GM23338 (cell line): ENCODE measurements around the gene LIMK2. TPM values are rescaled to one million over a fixed set of nuclear protein-coding genes. Genes with fewer than 3 reads are reported as not detected.

ENCODE experiments used
- ATAC-seq: fragments of 200-7000 bp; cut with Tn5 transposase; 3 replicates; pipeline ENCODE4 v1.9.1; 2020
- DNase-seq: peaks from one replicate; pipeline ENCODE4 v3.0.0-alpha.2; 2015; ENCODE audit warnings: low spot score
- H2AFZ ChIP-seq: fragments of 200-600 bp; sonication (generic); 2 replicates; pipeline ENCODE4 v1.8.0; 2016; ENCODE audit warnings: antibody characterized with exemption, mild to moderate bottlenecking, moderate library complexity
- H3F3A ChIP-seq: fragments of 200-600 bp; sonication (generic); replicated peaks from 2 replicates; pipeline ENCODE4 v1.8.0; 2017; ENCODE audit warnings: antibody characterized with exemption, mixed run types, low read depth
- H3K27ac ChIP-seq: fragments of 200-600 bp; sonication (generic); 2 replicates; pipeline ENCODE4 v1.6.1; 2016; ENCODE audit warnings: low read depth
- H3K27me3 ChIP-seq: fragments of 200-600 bp; sonication (generic); 2 replicates; pipeline ENCODE4 v1.8.0; 2016; ENCODE audit warnings: mild to moderate bottlenecking, mixed run types, moderate library complexity; ENCODE audit not compliant: insufficient read depth
- H3K36me3 ChIP-seq: fragments of 200-600 bp; sonication (generic); 2 replicates; pipeline ENCODE4 v1.8.0; 2016; ENCODE audit warnings: mild to moderate bottlenecking; ENCODE audit not compliant: insufficient read depth
- H3K4me1 ChIP-seq: fragments of 200-600 bp; sonication (generic); 2 replicates; pipeline ENCODE4 v1.8.0; 2016; ENCODE audit warnings: mild to moderate bottlenecking, moderate library complexity; ENCODE audit not compliant: insufficient read depth
- H3K4me2 ChIP-seq: fragments of 200-600 bp; sonication (generic); 2 replicates; pipeline ENCODE4 v1.7.1; 2017; ENCODE audit warnings: mixed run types
- H3K4me3 ChIP-seq: fragments of 200-600 bp; sonication (generic); 2 replicates; pipeline ENCODE4 v1.6.1; 2016; ENCODE audit warnings: mixed run types
- H3K79me2 ChIP-seq: fragments of 200-600 bp; sonication (generic); replicated peaks from 2 replicates; pipeline ENCODE4 v1.8.0; 2017; ENCODE audit warnings: mild to moderate bottlenecking; ENCODE audit not compliant: insufficient read depth
- H3K9me2 ChIP-seq: fragments of 200-600 bp; sonication (generic); 2 replicates; pipeline ENCODE4 v1.8.0; 2017; ENCODE audit not compliant: insufficient read depth
- H4K20me1 ChIP-seq: fragments of 200-600 bp; sonication (generic); replicated peaks from 2 replicates; pipeline ENCODE4 v1.8.0; 2017; ENCODE audit warnings: mild to moderate bottlenecking; ENCODE audit not compliant: insufficient read depth
- H3K27ac Mint-ChIP-seq: 2 replicates; pipeline ENCODE4 v1.8.0; 2020; ENCODE audit warnings: inconsistent platforms, mild to moderate bottlenecking, moderate library complexity, mixed read lengths
- H3K27me3 Mint-ChIP-seq: 3 replicates; pipeline ENCODE4 v1.8.0; 2022; ENCODE audit warnings: low read depth, mild to moderate bottlenecking, moderate library complexity, mixed read lengths, inconsistent platforms; ENCODE audit not compliant: insufficient read depth, poor library complexity
- H3K36me3 Mint-ChIP-seq: 3 replicates; pipeline ENCODE4 v1.8.0; 2021; ENCODE audit warnings: low read depth, mild to moderate bottlenecking, inconsistent platforms, moderate library complexity, mixed read lengths
- H3K4me1 Mint-ChIP-seq: 3 replicates; pipeline ENCODE4 v1.8.0; 2020; ENCODE audit warnings: mild to moderate bottlenecking, inconsistent platforms, mixed read lengths
- H3K4me3 Mint-ChIP-seq: 3 replicates; pipeline ENCODE4 v1.8.0; 2021; ENCODE audit warnings: moderate library complexity, mild to moderate bottlenecking, inconsistent platforms, mixed read lengths
- H3K9me3 Mint-ChIP-seq: 3 replicates; pipeline ENCODE4 v1.8.0; 2020; ENCODE audit warnings: moderate library complexity, mild to moderate bottlenecking, inconsistent platforms, mixed read lengths
- CREB1 ChIP-seq: fragments of 250-450 bp; sonication (Bioruptor Pico); IDR thresholded peaks from 2 replicates; pipeline ENCODE4 v1.5.0; 2020; ENCODE audit warnings: low read depth, mild to moderate bottlenecking, moderate library complexity
- EZH2 ChIP-seq: fragments of 200-600 bp; sonication (generic); IDR thresholded peaks from one replicate; pipeline ENCODE4 v1.8.0; 2017; ENCODE audit warnings: antibody characterized with exemption, mild to moderate bottlenecking, low read depth; ENCODE audit not compliant: unreplicated experiment
- EZH2phosphoT487 ChIP-seq: fragments of 200-600 bp; sonication (generic); IDR thresholded peaks from one replicate; pipeline ENCODE4 v1.8.1; 2018; ENCODE audit warnings: antibody characterized with exemption; ENCODE audit not compliant: unreplicated experiment
- JUNB ChIP-seq: IDR thresholded peaks from one replicate; pipeline ENCODE4 v1.6.1; 2016; ENCODE audit warnings: antibody characterized with exemption; ENCODE audit not compliant: unreplicated experiment
- NANOG ChIP-seq: IDR thresholded peaks from 2 replicates; pipeline ENCODE4 v1.6.1; 2016; ENCODE audit warnings: antibody characterized with exemption, borderline replicate concordance
- POLR2AphosphoS5 ChIP-seq: IDR thresholded peaks from 2 replicates; pipeline ENCODE4 v1.6.1; 2016; ENCODE audit warnings: antibody characterized with exemption, low read depth
- STAT1 ChIP-seq: IDR thresholded peaks from one replicate; pipeline ENCODE4 v1.6.1; 2016; ENCODE audit warnings: antibody characterized with exemption; ENCODE audit not compliant: unreplicated experiment
- ZNF114 ChIP-seq: fragments of 250-450 bp; sonication (Bioruptor Pico); IDR thresholded peaks from 2 replicates; pipeline ENCODE4 v1.5.0; 2020; ENCODE audit warnings: mild to moderate bottlenecking, moderate library complexity
- ZNF331 ChIP-seq: fragments of 250-450 bp; sonication (Bioruptor Pico); IDR thresholded peaks from 2 replicates; pipeline ENCODE4 v1.5.0; 2020; ENCODE audit warnings: low read depth, mild to moderate bottlenecking, moderate library complexity
- polyA plus RNA-seq: library from polyadenylated mRNA; unstranded; fragments of >200 nt; fragmentation: Nextera tagmentation; extraction: Ambion mirVana; gene quantifications from 2 replicates; pipeline ENCODE4 v1.2.1, GENCODE V29; 2016
- total RNA-seq: library from RNA; depleted of rRNA; stranded (reverse); fragments of >200 nt; shearing (Covaris generic); gene quantifications from 2 replicates; pipeline ENCODE4 v1.2.3, GENCODE V29; 2014
- TF ChIP-seq, protein P1 (sequence below): IDR thresholded peaks from 2 replicates; pipeline ENCODE4 v1.6.1; 2016; ENCODE audit warnings: antibody characterized with exemption
- TF ChIP-seq, protein P2 (sequence below): fragments of 250-450 bp; sonication (Bioruptor Pico); IDR thresholded peaks from 2 replicates; pipeline ENCODE4 v1.5.0; 2020; ENCODE audit warnings: mild to moderate bottlenecking, moderate library complexity
- TF ChIP-seq, protein P3 (sequence below): IDR thresholded peaks from one replicate; pipeline ENCODE4 v1.6.1; 2018; ENCODE audit warnings: antibody characterized with exemption; ENCODE audit not compliant: unreplicated experiment
- TF ChIP-seq, protein P4 (sequence below), 2 experiments: fragments of 200-600 bp in 1 of 2; sonication (generic) in 1 of 2; conservative IDR thresholded peaks; 2 replicates each; pipeline versions ENCODE4 v1.5.1 to v1.6.1; 2016 to 2017; ENCODE audit warnings: antibody characterized with exemption in 2 of 2, low read depth in 2 of 2, mild to moderate bottlenecking in 2 of 2, moderate library complexity in 1 of 2

LIMK2 gene
- total and polyA plus RNA-seq, 2 experiments from 2014 or later, result 12.5 to 39.8 TPM

DNA sequence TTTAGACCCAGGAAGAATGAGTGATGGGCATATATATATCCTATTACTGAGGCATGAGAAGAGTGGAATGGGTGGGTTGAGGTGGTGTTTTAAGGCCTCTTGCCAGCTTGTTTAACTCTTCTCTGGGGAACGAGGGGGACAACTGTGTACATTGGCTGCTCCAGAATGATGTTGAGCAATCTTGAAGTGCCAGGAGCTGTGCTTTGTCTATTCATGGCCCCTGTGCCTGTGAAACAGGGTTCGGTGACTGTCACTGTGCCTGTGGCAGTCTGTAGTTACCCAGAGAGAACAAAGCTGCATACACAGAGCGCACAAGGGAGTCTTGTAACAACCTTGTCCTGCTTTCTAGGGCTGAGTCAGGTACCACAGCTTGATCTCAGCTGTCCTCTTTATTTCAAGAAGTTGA, 11.7 kb downstream of the LIMK2 start:
- Histone ChIP-seq H3K27me3 (no peaks in the 10 kb centered on the region), H3K4me3 (no peak overlapping the region), H3F3A (no peaks in the 10 kb centered on the region), H4K20me1 (peaks cover 23% of the 10 kb centered on the region), H3K9me2 (no peaks in the 10 kb centered on the region), H3K27ac (no peak overlapping the region), H3K36me3 (no peaks in the 10 kb centered on the region), H3K79me2 (peaks cover 70% of the 10 kb centered on the region), H3K4me1 (peaks cover 2% of the 10 kb centered on the region; the same call in 1 of the 2 replicates), H3K4me2 (no peak overlapping the region), H2AFZ (no peak overlapping the region)
- H3K9me3 Mint-ChIP-seq, result no peaks in the 10 kb centered on the region
- no peaks in the 10 kb centered on the region for H3K27me3 Mint-ChIP-seq
- H3K27ac Mint-ChIP-seq, result no peak overlapping the region
- H3K4me1 Mint-ChIP-seq, result peaks cover 5% of the 10 kb centered on the region
- H3K36me3 Mint-ChIP-seq, result peaks cover 9% of the 10 kb centered on the region
- no peak for TF ChIP-seq CREB1 (CRISPR knock-in tag)
- TF ChIP-seq JUNB, result no peak
- TF ChIP-seq STAT1, result no peak
- TF ChIP-seq, protein P1, sequence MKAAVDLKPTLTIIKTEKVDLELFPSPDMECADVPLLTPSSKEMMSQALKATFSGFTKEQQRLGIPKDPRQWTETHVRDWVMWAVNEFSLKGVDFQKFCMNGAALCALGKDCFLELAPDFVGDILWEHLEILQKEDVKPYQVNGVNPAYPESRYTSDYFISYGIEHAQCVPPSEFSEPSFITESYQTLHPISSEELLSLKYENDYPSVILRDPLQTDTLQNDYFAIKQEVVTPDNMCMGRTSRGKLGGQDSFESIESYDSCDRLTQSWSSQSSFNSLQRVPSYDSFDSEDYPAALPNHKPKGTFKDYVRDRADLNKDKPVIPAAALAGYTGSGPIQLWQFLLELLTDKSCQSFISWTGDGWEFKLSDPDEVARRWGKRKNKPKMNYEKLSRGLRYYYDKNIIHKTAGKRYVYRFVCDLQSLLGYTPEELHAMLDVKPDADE, result no peak
- no peak for TF ChIP-seq NANOG
- TF ChIP-seq, protein P2, sequence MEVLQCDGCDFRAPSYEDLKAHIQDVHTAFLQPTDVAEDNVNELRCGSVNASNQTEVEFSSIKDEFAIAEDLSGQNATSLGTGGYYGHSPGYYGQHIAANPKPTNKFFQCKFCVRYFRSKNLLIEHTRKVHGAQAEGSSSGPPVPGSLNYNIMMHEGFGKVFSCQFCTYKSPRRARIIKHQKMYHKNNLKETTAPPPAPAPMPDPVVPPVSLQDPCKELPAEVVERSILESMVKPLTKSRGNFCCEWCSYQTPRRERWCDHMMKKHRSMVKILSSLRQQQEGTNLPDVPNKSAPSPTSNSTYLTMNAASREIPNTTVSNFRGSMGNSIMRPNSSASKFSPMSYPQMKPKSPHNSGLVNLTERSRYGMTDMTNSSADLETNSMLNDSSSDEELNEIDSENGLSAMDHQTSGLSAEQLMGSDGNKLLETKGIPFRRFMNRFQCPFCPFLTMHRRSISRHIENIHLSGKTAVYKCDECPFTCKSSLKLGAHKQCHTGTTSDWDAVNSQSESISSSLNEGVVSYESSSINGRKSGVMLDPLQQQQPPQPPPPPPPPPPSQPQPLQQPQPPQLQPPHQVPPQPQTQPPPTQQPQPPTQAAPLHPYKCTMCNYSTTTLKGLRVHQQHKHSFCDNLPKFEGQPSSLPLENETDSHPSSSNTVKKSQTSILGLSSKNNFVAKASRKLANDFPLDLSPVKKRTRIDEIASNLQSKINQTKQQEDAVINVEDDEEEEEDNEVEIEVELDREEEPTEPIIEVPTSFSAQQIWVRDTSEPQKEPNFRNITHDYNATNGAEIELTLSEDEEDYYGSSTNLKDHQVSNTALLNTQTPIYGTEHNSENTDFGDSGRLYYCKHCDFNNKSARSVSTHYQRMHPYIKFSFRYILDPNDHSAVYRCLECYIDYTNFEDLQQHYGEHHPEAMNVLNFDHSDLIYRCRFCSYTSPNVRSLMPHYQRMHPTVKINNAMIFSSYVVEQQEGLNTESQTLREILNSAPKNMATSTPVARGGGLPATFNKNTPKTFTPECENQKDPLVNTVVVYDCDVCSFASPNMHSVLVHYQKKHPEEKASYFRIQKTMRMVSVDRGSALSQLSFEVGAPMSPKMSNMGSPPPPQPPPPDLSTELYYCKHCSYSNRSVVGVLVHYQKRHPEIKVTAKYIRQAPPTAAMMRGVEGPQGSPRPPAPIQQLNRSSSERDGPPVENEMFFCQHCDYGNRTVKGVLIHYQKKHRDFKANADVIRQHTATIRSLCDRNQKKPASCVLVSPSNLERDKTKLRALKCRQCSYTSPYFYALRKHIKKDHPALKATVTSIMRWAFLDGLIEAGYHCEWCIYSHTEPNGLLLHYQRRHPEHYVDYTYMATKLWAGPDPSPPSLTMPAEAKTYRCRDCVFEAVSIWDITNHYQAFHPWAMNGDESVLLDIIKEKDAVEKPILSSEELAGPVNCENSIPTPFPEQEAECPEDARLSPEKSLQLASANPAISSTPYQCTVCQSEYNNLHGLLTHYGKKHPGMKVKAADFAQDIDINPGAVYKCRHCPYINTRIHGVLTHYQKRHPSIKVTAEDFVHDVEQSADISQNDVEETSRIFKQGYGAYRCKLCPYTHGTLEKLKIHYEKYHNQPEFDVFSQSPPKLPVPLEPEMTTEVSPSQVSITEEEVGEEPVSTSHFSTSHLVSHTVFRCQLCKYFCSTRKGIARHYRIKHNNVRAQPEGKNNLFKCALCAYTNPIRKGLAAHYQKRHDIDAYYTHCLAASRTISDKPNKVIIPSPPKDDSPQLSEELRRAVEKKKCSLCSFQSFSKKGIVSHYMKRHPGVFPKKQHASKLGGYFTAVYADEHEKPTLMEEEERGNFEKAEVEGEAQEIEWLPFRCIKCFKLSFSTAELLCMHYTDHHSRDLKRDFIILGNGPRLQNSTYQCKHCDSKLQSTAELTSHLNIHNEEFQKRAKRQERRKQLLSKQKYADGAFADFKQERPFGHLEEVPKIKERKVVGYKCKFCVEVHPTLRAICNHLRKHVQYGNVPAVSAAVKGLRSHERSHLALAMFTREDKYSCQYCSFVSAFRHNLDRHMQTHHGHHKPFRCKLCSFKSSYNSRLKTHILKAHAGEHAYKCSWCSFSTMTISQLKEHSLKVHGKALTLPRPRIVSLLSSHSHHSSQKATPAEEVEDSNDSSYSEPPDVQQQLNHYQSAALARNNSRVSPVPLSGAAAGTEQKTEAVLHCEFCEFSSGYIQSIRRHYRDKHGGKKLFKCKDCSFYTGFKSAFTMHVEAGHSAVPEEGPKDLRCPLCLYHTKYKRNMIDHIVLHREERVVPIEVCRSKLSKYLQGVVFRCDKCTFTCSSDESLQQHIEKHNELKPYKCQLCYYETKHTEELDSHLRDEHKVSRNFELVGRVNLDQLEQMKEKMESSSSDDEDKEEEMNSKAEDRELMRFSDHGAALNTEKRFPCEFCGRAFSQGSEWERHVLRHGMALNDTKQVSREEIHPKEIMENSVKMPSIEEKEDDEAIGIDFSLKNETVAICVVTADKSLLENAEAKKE (CRISPR knock-in tag), result no peak
- TF ChIP-seq, protein P3, sequence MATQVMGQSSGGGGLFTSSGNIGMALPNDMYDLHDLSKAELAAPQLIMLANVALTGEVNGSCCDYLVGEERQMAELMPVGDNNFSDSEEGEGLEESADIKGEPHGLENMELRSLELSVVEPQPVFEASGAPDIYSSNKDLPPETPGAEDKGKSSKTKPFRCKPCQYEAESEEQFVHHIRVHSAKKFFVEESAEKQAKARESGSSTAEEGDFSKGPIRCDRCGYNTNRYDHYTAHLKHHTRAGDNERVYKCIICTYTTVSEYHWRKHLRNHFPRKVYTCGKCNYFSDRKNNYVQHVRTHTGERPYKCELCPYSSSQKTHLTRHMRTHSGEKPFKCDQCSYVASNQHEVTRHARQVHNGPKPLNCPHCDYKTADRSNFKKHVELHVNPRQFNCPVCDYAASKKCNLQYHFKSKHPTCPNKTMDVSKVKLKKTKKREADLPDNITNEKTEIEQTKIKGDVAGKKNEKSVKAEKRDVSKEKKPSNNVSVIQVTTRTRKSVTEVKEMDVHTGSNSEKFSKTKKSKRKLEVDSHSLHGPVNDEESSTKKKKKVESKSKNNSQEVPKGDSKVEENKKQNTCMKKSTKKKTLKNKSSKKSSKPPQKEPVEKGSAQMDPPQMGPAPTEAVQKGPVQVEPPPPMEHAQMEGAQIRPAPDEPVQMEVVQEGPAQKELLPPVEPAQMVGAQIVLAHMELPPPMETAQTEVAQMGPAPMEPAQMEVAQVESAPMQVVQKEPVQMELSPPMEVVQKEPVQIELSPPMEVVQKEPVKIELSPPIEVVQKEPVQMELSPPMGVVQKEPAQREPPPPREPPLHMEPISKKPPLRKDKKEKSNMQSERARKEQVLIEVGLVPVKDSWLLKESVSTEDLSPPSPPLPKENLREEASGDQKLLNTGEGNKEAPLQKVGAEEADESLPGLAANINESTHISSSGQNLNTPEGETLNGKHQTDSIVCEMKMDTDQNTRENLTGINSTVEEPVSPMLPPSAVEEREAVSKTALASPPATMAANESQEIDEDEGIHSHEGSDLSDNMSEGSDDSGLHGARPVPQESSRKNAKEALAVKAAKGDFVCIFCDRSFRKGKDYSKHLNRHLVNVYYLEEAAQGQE, result no peak
- TF ChIP-seq EZH2, result no peak
- no peak for TF ChIP-seq EZH2phosphoT487
- no peak for TF ChIP-seq ZNF331
- TF ChIP-seq ZNF114 (CRISPR knock-in tag), result no peak
- TF ChIP-seq, protein P4, sequence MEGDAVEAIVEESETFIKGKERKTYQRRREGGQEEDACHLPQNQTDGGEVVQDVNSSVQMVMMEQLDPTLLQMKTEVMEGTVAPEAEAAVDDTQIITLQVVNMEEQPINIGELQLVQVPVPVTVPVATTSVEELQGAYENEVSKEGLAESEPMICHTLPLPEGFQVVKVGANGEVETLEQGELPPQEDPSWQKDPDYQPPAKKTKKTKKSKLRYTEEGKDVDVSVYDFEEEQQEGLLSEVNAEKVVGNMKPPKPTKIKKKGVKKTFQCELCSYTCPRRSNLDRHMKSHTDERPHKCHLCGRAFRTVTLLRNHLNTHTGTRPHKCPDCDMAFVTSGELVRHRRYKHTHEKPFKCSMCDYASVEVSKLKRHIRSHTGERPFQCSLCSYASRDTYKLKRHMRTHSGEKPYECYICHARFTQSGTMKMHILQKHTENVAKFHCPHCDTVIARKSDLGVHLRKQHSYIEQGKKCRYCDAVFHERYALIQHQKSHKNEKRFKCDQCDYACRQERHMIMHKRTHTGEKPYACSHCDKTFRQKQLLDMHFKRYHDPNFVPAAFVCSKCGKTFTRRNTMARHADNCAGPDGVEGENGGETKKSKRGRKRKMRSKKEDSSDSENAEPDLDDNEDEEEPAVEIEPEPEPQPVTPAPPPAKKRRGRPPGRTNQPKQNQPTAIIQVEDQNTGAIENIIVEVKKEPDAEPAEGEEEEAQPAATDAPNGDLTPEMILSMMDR (conservative IDR thresholded peaks at IDR 0.05; ENCODE audit: low read depth in 2 of 2), result no peak
- TF ChIP-seq POLR2AphosphoS5, result no peak
- no peak for ATAC-seq
- no peak overlapping the region for H3K4me3 Mint-ChIP-seq
- no peak for DNase-seq
